ENCODE data around the gene TMC8.

Gene TMC8

DNA sequence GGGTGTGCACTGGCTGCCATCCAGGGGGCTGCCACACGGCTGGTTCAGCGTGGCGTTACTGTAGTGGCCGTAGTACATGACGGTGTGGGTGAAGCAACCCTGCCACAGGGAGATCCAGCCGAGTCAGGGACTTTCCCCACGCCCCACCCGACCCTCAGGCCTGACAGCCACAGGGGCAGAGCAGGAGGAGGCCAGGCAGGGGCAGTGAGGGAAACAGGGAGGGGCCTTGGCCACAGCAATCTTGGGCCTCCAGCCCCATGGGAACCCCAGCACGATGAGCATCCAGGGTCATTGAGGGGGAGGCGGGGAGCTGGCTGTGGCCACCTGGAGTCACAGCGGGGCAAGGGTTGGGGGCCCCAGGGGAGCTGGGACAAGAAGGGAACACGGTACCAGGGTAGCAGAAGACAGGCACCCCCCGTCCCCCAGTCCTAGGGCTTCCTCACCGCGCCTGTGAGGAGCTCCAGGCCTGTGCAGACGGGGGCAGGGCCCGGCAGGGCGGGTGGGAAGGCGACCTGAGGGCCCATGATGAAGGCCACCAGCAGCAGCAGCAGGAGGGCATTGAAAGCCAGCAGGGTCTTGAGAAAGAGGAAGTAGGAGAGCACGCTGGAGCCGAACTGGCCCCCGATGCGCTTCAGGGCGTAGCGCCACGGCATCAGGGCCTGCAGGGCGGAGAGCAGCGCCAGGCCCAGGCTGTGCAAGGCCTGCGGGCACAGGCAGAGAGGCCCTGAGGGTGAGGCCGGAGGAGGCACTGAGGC lies 6.3 kb upstream of the TMC8 start:
- DNase-seq (ENCODE audit: low read depth), result no peak

DNA sequence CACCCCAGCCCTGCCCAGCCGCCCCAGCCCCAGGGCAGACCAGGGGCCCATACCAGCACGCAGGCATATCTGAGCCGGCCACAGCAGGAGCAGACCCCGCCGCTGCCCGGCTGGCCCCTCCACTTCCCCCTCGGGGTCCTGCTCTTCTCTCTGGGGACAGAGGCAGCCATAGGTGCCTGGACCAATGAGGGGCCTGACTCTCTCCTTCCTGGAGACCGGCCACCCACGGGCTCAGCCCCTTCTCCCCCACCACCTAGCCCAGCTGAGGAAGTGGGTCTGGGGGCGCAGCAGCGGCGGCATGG lies 5.8 kb upstream of the TMC8 start:
- DNase-seq (ENCODE audit: low read depth), result no peak

DNA sequence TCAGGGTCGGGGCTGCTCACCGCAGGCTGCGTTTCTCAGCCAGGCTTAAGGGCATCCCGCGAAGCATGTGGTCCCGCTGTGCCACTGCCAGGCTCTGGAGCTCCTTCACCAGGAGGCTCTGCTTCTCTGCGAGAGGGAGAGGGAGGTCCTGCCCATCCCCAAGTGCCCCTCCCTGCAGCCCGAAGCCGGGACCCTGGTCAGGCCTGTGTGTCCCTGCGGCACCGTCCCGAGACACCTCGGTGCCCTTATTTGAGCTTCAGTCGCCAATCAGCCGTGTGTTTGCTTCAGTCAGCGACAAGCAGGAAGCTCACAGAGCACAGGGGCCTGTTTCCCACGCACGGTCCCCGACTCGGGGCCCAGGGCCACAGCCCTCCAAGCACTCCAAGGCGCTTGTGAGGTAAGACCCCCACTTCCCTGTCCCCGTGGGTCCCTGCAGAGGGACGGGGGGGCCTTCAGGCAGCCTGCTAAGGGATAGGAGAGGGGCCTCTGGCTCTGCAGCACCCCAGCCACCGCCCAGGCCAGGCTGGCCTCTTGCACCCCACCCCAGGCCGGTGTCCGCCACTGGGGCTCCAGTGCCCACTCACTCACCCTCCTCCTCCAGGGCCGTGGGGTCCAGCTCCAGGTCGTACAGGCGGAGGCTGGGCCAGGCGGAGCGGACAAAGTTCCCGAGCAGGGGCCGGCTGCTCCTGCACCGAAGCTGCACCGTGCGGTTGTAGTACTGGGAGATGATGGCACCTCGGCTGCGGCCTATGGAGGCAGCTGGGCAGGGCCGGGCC lies 5.2 kb upstream of the TMC8 start:
- DNase-seq (ENCODE audit: low read depth), result no peak

DNA sequence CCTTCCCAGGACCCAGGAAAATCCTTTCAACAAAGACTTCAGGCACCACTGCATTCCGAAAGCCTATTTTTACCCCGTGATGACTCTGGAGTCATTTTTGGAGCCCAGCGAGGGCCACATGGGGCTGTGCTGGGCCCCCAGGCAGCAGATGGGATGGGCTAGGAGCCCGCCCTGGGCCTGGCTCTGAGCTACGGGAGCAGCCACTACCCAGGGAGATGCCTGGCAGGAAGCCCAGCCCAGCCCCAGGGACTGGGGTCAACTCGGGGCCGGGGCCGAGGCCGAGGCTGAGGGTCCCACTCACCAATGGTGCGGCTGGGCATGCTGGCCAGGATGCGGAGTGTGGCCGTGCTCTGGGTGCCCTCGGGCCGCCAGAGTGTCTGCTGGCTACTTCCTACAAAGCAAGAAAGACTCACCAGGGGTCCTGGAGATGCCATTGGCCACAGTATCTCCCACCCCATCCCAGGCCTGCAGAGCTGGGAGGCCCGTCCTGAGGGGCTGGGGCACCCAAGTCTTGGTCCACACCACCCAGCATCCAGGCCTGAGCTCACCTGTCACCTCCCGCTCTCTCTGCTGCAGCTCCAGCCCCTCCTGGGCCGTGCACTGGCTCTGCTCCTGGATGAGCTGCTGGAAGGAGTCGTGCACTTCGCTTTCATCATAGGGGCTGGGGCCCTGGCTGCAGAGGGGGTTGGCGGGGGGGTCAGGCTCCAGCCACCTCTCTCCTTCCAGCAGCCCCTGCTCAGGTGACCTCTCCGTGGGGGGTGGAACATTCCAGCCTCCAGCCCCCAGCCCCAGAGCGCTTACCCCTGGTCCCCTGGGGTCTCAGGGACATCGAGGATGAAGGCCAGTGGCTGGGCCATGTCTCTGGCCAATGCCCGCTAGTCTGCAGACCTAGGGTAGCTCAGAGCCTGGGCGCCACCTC lies 4.3 kb upstream of the TMC8 start:
- no peak for DNase-seq (ENCODE audit: low read depth)

DNA sequence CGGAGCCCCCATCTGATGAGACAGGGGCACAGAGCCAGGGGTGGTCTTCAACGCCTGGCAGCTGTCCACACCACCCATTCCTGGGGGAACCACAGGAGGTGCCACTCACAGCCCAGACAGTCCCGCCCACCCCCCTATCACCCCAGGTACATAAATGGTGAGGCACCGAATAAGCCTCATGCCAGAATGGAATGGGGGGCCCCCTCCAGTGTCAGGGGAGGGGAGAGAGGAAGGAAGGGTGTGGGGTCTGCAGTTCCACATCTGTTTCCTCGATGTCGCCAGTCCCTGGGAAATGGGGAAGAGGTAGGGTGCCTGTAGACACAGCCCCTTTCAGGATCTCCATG lies 3.7 kb upstream of the TMC8 start:
- DNase-seq (ENCODE audit: low read depth), result no peak

DNA sequence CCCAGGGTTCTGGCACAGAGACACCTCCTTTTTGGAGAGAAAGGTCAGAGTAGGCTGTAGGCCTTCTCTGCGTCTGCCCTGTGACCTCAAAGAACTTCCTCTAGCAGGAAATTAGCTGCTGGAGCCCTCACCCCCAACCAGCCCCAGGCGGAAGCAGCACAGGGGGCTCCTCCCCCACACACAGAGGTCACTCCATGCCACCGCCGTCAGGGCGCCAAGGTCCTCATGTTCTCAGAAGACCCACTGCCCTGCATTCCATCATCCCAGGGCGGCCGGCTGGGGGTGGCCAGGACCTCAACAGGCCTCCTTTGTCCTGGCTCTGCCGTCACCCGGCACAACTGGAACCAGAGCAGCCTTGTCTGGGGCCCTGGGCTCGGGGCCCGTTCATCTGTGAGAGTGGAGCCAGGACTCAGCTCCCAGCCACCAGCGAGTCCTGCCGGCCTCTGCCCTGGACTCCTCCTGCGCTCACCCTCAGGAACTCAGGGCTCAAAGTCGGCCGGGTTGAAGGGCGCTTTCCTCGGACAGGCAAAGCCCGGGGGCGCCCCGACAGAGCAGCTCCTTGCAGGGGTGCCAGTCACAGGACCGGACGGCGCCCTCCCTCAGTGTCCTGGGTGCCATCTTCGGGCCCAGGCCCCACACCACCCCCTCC lies 3.2 kb upstream of the TMC8 start:
- DNase-seq (ENCODE audit: low read depth), result peak; percentile 49

DNA sequence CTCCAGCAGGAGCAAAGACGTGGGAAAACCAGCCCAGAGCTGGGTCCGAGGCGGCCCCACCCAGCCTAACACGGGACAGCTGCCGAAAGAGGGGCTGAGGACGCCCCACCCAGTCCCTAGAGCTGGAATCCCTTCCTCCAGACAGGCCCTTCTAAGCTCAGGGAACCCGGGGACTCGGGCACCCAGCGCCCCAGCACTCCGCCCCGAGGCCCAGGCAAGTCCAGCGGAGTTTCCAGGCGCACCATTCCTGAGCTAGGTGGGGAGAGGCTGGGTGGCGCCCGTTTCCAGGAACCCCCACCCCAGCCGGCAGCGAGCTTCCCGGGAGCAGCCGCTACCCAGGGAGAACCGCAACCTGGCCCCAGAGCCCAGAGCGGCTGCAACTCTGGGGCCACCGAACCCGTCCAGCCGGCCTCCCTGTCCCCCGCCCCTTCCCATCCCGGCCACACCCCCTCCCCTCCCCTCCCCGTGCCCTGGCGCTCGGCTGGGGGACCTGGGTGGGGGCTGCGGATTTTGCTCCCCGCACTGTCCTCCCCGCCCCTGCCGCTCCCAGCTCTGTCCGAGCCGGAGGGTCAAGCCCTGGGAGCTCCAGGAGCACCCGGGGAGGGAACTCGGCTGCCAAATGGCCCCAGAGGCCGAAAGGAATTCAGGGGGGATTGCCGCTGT lies 2.6 kb upstream of the TMC8 start:
- DNase-seq (ENCODE audit: low read depth), result no peak

DNA sequence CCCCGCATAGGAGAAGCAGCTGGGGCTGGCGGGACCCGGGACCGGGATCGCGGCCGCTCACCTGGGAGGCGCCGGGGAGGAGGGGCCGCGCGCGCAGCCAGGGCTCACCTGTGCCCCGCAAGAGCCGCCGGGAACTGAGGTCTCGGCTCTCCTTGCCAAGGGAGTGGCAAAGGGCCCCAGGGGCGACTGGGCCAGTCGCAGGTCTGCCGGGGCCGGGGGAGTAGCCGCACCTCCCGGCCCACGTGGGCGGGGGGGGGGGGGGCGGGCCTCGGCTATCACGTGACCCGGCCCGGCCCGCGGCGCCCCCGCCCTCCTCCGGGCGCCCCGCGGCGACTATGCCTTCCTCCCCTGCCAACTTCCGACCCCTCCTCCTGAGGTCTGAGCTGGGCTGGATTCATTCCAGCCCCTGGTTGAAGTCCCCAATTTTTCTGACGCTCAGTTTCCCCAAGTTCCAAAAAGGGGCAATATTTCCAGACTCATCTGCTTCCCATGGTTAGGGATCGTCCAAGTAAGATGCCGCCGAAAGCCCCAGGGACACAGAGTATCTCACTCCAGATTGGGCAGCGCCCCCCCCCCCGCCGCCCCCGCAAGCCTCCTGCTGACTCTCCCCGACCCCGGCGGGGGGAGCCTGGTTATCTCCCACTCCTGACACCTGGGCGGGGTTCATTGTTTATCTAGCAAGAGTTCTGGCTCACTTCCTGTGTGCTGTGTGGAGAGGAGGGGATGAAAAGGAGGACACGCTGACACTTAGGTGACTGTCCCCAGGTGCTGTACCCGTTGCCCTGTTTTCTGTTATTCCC lies 1.8 kb upstream of the TMC8 start, which contains the start of gene TMC6:
TMC6 (minus strand) TSS at position 205 of the 800 bp plus-strand sequence. CDS start 1,923 bp downstream, outside the sequence.
- DNase-seq (ENCODE audit: low read depth), result peak; percentile 63

DNA sequence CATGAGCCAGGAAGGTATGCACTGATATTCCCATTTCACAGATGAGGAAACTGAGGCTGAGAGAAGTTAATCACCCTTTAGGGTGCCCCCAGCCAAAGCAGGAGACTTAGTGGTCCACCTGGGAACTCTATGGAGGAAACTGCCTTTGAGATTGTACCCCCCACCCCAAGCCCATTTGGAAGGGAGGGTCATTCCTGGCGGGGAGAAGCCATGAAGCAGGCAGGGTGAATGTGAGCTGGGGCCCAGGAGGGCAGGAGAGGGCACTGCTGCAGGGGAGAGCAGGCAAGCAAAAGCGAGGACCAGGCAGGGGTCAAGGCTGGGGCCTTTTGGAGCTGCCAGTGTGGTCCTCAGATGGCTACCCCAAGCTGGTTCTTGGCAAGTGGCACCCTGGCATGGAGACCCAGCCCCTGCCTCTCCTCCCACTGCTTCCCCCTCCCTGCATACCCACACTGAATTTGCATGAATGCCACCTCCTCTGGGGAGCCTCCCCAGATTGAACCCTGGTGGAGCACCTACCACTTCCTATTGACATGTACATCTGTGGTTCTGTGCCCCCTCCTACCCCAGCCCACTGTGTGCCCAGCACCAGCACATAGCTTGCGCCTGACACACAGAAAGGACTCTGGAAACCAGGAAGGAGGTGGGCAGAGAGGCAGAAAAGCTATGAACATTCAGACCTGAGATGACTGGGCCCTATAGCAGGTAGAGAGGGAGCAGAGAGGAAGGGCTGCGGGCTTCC lies 1.1 kb upstream of the TMC8 start:
- DNase-seq (ENCODE audit: low read depth), result no peak

DNA sequence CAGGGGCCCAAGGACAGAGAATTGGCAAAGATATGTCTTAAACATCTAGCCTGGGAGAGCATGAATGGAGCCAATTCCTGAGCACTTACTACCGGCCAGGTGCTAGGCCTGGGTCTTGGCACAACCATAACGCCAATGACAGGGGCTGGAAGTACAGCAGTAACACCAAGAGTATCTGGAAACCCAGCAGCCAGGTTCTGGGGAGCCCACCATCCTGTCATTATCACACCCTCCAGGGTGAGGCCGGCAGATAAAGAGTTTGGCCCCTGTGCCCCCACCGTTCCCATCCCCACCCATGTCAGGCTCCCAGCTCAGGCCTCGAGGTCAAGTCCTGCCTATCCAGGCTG lies 508 bp upstream of the TMC8 start:
- no peak for DNase-seq (ENCODE audit: low read depth)

DNA sequence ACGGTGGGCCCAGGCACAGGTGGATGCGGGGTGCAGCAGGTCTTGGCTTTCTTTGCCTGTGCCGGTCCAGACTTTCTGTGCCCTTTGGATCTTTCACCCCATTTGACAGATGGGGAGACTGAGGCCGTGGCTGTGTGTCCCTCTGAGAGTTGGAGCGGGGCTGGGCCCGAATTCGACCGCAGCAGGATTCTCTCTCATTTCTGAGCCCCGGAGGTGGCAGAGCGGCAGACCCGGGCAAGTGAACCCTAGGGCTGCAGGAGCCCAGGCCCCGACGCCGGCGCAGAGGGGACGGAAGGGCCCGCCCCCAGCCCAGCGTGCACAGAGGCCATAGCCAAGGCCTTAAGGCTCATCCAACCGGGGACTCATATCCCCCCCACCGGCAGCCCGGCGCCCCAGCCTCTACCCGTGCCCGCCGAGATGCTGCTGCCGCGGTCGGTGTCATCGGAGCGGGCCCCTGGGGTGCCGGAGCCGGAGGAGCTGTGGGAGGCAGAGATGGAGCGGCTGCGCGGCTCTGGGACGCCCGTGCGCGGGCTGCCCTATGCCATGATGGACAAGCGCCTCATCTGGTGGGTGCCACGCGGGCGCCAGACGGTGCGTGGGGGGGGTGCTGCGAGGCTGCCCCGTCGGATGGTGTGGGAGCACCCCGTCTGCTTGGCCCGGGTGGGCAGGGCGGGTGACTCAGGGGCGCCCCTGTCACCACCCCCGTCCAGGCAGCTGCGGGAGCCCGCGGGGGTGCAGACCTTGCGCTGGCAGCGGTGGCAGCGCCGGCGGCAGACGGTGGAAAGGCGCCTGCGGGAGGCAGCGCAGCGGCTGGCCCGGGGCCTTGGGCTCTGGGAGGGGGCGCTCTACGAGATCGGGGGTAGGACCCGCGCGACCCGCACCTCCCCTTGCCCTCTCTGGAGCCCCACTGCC lies 857 bp downstream of the TMC8 start:
- DNase-seq (ENCODE audit: low read depth), result no peak

DNA sequence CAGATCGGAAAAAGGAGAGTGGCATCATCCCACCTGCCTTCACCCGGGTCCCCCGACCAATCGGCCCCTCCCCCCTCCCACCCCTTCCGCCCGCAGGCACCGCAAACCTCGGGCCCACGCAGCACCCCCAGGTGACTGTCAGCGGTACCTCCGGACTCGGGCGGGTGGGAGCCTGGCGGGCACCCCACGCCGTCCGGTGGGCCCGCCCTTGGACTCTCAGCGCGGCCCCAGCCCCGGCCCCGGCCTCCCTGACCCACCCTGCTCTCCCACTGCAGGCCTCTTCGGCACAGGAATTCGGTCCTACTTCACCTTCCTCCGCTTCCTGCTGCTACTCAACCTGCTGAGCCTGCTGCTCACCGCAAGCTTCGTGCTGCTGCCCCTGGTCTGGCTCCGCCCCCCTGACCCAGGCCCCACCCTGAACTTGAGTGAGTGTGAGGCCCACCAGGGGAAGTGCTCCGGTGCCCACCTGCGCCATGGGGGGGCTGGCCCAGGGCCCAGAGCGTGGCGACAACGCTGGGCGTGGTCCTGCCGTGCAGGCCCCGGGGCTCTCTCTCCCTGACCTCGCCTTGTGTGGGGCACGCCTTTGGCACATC lies 1.6 kb downstream of the TMC8 start:
- no peak for DNase-seq (ENCODE audit: low read depth)

DNA sequence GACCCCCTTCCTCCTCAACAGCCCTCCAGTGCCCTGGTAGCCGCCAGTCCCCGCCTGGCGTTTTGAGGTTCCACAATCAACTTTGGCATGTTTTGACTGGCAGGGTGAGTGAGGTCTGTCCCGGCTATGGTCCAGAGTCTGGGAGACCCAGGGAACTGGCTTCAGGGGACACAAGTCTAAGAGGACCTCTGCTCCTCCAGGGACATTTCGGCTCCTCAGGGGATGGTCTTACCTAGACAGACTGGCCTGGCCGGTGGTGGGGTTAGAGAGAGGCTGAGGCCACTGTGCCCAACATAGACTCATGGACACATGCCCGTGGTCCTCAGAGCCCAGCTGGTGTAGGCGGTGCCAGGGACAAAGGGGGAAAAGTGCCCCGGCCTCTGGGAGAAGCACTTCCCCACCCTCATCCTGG lies 2.2 kb downstream of the TMC8 start:
- DNase-seq (ENCODE audit: low read depth), result no peak

DNA sequence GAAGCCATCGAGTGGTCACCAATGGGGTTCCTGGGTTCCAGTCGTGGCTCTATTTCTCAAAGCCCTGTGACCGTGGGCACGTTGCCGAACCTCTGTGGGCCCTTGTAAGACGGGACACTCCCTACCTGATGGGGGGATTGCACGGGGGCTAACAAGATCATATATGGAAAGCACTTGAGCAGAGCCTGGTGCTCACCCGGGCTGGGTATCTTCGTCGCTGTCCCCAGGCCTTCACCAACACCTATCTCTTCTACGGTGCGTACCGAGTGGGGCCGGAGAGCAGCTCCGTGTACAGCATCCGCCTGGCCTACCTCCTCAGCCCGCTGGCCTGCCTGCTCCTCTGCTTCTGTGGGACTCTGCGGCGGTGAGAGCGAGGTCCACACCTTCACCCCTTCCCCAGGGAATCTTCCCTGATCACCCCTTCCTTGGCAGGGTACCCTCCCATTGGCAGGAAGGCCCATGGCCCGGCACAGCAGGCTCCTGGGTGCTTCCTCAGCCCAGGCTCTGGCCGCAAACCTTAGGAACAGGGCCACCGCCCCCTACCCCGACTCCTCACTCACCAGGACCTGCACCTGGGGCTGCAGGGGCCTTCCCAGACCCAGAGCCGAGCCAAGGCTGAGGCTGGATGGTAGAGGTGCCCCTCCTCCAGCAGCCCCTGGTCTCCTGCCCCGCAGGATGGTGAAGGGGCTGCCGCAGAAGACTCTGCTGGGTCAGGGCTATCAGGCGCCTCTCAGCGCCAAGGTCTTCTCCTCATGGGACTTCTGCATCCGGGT lies 2.8 kb downstream of the TMC8 start:
- no peak for DNase-seq (ENCODE audit: low read depth)

DNA sequence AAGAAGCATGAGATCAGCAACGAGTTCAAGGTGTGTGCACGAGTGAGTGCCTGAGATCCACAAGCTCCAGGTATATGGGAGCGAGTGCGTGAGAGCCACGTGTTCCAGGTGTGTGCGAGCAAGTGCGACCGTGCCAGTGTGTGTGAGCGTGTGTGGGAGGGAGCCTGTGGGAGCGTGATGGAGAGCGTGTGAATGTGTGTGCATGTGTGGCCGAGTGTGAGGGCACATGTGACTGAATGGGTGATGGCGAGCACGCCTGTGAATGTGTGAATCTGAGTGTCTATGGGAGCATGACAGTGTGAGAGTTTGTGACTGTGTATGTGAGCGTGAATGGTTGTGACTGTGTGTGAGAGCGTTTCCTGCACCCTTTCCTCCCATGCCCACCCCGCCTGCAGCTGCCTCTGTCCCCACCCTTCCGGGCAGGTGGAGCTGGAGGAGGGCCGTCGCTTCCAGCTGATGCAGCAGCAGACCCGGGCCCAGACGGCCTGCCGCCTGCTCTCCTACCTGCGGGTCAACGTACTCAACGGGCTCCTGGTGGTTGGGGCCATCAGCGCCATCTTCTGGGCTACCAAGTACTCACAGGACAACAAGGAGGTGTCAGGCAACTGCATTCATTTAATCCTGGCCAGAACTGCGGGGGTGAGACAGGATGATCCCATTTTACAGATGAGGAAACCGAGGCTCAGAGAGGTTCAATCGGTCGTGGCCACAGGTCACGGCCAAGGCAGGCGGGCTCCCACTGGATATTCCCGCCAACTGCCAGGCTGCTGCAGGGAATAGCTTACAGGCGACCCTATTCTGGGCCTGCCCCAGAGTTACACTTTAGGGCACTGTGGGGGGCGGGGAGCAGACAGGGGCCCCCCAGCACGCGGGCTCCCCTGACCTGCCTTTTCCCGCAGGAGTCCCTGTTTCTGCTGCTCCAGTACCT lies 3.7 kb downstream of the TMC8 start:
- peak; percentile 77 for DNase-seq (ENCODE audit: low read depth)

DNA sequence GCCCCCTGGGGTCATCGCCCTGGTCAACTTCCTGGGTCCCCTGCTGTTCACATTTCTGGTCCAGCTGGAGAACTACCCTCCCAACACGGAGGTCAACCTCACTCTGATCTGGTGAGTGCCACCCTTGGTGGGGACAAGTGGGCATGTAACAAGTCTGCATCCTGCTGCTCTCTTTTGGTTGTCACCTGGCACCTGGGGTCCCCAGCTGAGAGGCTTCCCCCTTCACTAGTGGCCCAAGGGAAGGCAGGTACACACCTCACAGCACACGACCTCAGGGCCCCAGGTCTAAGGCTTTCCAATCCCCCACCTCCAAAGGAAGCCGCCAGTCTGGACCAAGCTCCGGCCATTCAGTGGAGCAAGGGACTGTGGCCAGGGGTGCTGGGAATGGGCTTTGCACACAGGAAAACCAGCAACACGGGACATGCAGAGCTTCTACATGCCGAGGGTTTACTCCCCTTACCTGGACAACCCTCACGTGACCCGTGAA lies 4.4 kb downstream of the TMC8 start:
- no peak for DNase-seq (ENCODE audit: low read depth)

All from T follicular helper cell (primary cell).